ENCODE measurements around the gene HSD3B1.

Gene HSD3B1

DNA sequence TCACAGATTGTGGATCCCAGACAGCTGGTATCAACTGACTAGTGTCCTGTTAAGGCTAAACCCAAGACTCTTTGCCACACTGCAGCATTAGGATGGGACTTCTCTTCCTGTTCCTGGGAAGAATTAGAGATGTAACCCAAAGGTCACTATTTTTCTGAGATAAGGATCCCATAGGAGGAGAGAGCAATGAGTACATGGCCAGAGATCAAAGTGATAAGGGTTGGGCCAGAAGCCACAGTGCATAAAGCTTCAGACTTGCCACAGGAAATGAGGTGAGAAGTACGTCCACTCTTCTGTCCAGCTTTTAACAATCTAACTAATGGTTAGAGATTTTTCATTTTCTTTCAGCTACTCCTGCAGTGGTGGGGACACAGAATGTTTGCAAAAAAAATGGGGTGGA, at the start of gene HSD3B1:
Gene HSD3B1 (plus strand): TSS at position 270 of the 400 bp plus-strand sequence. CDS start 267 bp downstream, outside the sequence.
- no peak within 1 kb of the TSS for H3K4me3 Mint-ChIP-seq
- no peak for ATAC-seq
- H3K27me3 Mint-ChIP-seq, result no peaks in the 10 kb centered on the region
- no peak within 1 kb of the TSS for H3K27ac Mint-ChIP-seq
- DNase-seq, result no peak
- H3K9me3 Mint-ChIP-seq, result no peaks in the 10 kb centered on the region
- no peaks in the 10 kb centered on the region for H3K4me1 Mint-ChIP-seq

DNA sequence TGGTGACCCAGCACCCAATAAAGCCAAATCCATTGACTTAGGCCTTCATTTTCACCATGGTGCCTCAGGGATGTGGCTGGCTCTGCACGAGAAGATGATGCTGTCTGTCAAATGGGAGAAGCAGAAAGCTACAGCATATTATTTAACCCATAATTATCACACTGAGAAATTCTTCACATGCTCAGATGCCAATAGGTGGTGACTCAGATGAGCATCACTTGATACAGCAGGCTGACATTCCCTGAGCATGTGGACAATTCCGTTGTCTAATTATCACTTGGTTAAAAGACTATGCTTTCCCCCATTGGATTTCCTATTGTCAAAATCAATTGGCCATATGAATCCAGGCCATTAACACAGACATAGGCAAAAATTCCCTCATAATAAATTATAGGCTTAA, 44.0 kb upstream of the HSD3B1 start:
- H3K4me3 Mint-ChIP-seq, result no peak overlapping the region
- no peak for ATAC-seq
- DNase-seq, result no peak
- peaks cover 8% of the 10 kb centered on the region for H3K27me3 Mint-ChIP-seq
- H3K27ac Mint-ChIP-seq, result no peak overlapping the region
- no peaks in the 10 kb centered on the region for H3K9me3 Mint-ChIP-seq
- H3K4me1 Mint-ChIP-seq, result no peaks in the 10 kb centered on the region

DNA sequence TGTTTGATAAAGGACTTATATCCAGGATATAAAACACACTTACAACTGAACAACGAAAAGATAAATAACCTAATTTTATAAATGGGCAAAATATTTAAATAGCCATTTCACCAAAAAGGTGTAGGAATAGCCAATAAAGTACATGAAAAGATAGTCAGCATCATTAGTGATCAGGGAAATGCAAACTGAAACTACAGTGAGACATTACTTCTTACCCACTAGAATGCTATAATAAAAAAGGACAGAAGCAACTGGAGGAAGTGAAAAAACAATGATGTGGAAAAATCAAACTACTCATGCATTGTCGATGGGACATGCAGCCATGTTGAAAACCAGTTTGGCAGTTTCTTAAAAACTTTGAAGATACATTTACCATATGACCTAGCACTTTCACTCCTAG, 43.4 kb upstream of the HSD3B1 start:
- no peak for DNase-seq
- H3K4me1 Mint-ChIP-seq, result no peaks in the 10 kb centered on the region
- H3K27ac Mint-ChIP-seq, result no peak overlapping the region
- no peak for ATAC-seq
- H3K9me3 Mint-ChIP-seq, result no peaks in the 10 kb centered on the region
- peaks cover 8% of the 10 kb centered on the region for H3K27me3 Mint-ChIP-seq
- H3K4me3 Mint-ChIP-seq, result no peak overlapping the region

DNA sequence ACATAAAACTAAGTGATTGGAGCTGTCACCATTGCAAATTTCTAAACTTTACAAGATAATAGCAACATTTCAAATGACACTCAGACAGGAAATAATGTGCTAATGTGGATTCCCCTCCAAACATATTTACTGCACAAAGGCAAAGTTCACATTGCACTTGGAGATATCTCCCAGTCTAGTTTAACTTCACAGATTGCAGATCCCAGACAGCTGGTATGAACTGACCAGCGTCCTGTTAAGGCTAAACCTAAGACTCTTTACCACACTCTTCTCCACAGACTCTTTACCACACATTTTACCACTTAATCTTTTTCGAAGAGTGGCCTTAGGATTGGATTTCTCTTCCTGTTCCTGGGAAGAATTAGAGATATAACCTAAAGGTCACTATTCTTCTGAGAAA, 40.6 kb upstream of the HSD3B1 start:
- Mint-ChIP-seq H3K4me3 (no peak overlapping the region), H3K27ac (no peak overlapping the region), H3K9me3 (no peaks in the 10 kb centered on the region), H3K4me1 (no peaks in the 10 kb centered on the region), H3K27me3 (peaks cover 7% of the 10 kb centered on the region)
- ATAC-seq, result no peak
- DNase-seq, result no peak

DNA sequence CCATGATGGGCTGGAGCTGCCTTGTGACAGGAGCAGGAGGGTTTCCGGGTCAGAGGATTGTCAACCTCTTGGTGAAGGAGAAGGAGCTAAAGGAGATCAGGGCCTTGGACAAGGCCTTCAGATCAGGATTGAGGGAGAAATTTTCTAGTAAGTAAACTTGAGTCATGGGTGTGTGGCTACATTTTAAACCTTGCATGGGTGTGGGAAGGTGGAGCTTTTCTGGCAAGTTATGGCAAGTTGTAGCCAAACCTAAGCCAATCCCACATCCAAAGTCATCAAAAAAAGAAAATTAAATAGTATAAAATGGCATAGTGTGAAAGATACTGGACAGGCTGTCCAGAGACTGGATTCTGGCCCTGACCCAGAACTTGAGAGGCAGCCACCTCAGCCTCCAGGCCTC, 39.8 kb upstream of the HSD3B1 start:
- Mint-ChIP-seq H3K9me3 (no peaks in the 10 kb centered on the region), H3K27me3 (peaks cover 7% of the 10 kb centered on the region), H3K4me3 (no peak overlapping the region), H3K4me1 (no peaks in the 10 kb centered on the region), H3K27ac (no peak overlapping the region)
- ATAC-seq (no peak), DNase-seq (no peak)

DNA sequence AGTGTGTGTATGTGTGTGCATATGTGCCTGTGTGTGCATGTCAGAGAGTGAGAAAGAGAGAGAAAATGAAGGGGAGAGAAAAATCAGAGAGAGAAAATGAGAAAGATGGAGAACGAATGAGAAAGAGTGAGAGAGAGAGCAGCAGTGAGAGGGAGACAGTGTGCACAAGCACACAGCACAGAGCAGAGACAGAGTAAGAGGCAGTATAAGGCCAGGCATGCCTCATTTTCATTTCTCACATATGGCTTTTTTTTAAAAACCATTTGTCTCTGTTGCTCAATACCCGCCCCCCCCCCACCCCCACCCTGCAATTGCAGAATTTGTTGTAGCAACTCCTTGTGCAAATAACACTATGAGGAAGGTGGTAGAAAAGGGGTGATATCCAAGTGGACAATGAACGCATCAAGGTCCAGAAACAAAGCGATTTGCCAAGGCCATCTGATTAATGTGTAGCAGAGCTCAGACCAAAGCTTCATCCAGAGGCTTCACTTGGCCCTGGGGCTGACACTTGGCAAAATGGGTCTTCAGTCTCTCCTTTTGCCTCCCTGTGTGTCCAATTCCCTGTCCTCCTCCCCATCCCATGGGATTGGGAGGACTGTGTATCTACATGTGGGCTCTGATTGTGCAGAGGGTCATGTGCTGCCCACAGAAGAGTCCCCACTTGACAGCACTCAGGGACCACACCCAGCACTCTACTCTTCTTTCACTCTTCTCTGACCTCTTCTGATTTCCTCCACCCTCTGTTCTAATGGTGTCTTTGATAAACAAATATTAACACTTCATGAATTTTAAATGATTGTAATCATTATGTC, 38.9 kb upstream of the HSD3B1 start:
- Mint-ChIP-seq H3K4me1 (no peaks in the 10 kb centered on the region), H3K9me3 (no peaks in the 10 kb centered on the region), H3K27me3 (peaks cover 7% of the 10 kb centered on the region), H3K4me3 (no peak overlapping the region), H3K27ac (no peak overlapping the region)
- no peak for ATAC-seq
- no peak for DNase-seq

DNA sequence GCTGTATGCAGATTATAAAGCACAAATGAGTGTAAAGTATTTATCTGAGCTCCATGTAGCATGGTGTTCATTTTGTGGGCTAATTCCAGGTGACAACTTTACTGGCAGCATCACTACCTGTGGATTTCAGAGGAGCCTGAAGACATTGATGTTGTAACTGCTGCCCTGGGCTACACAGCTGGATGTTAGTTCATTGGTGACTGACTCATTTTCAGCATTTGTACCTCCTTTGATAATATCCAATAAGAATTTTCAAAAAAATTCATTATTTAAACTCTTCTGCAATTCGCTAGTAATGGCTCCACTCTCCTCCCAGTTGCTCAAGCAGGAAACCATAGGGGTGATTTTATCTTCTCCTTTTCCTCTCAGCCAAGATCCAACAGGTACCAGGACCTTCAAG, 37.3 kb upstream of the HSD3B1 start:
- no peak for DNase-seq
- H3K27me3 Mint-ChIP-seq, result peaks cover 7% of the 10 kb centered on the region
- H3K27ac Mint-ChIP-seq, result peak overlapping the region in 1 of 2 donors; percentile 4
- ATAC-seq, result no peak
- H3K4me3 Mint-ChIP-seq, result no peak overlapping the region
- H3K4me1 Mint-ChIP-seq, result no peaks in the 10 kb centered on the region
- no peaks in the 10 kb centered on the region for H3K9me3 Mint-ChIP-seq

DNA sequence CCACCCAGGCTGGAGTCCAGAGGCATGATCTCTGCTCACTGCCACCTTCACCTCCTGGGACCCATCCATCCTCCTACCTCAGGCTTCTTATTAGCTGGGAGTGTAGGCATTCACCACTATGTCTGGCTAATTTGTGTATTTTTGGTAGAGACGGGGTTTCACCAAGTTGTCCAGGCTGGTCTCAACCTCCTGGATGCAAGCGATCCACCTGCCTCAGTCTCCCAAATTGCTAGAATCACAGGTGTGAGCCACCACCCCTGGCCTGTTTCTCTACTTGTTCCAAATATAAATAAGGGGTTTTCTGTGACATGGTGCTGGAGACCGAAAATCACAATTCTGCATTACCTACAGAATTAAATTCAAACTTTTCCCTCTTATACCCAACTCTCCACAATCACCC, 36.6 kb upstream of the HSD3B1 start:
- no peak for DNase-seq
- no peak overlapping the region for H3K27ac Mint-ChIP-seq
- peaks cover 7% of the 10 kb centered on the region for H3K27me3 Mint-ChIP-seq
- no peak overlapping the region for H3K4me3 Mint-ChIP-seq
- no peaks in the 10 kb centered on the region for H3K9me3 Mint-ChIP-seq
- ATAC-seq, result no peak
- H3K4me1 Mint-ChIP-seq, result no peaks in the 10 kb centered on the region

DNA sequence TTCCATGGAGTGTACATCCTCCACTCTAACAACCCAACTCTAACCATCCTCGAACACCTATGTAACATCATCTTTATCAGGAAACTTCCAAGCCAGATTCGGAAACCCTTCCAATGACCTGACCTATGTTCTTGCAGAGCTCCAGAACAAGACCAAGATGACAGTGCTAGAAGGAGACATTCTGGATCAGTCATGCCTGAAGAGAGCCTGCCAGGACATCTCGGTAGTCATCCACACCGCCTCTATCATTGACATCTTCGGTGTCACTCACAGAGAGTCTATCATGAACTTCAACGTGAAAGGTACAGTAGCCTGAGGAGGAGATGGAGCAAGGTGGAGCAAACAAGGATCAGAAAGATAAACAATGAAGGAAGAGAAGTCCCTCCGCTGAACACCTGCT, 36.1 kb upstream of the HSD3B1 start:
- DNase-seq, result no peak
- H3K4me1 Mint-ChIP-seq, result no peaks in the 10 kb centered on the region
- H3K27me3 Mint-ChIP-seq, result peaks cover 10% of the 10 kb centered on the region
- no peaks in the 10 kb centered on the region for H3K9me3 Mint-ChIP-seq
- H3K27ac Mint-ChIP-seq, result peak overlapping the region in 1 of 2 donors; percentile 1
- H3K4me3 Mint-ChIP-seq, result no peak overlapping the region
- no peak for ATAC-seq

DNA sequence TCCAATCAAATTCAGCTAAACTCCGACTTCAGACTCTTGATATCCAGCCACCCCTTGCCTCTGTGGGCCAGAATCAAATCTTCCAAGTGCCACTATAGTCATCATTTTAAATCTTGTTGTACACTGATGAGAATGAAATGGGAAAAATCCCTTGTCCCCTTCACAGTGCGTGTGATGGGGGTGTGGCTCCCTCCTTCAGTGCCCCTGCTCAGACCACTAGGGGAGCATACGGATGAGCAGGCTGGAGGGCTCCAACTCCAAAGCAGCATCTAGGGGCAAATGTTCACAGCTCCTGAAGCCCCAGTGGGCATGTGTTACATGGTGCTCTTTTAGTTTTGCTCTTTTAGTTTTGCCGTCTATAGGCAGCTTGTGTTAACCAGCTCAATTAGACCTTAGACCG, 35.4 kb upstream of the HSD3B1 start:
- no peak for ATAC-seq
- Mint-ChIP-seq H3K4me3 (no peak overlapping the region), H3K27ac (no peak overlapping the region), H3K4me1 (no peaks in the 10 kb centered on the region), H3K9me3 (no peaks in the 10 kb centered on the region), H3K27me3 (peaks cover 14% of the 10 kb centered on the region)
- DNase-seq, result no peak

DNA sequence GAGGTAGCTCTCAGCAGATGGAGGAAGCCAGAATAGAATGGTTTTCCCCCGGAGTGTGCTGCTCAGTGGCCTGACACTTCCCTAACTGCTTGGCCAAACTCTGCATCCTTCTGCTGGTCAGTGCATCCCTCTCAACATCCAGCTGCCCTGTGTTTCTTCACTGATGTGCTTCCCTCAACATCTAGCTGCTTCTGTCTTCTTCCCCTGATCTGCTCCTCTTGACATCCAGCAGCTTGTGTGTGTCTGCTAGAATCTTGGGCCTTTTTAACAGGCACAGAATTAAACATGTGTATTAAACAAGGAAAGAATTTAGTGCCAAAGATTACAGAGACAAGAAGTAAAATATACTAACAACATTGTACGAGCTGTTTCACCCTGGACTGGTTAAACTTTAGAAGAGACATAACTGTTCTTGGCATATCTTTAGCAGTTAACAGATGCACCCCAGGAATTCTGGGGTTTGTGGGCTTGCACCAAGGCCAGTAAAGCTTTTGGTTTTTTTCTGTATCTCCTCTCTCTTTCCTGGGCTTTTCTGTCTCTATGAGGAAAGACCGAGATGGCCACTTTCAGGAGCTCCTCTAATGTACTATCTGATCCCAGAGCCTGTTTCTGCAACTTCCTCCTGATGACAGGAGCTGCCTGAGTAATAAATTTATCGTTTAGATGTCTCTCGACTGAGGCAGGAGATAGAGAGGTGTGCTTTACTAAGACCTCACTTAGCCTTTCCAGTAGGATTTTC, 34.8 kb upstream of the HSD3B1 start:
- H3K27ac Mint-ChIP-seq, result no peak overlapping the region
- ATAC-seq, result no peak
- DNase-seq, result no peak
- no peaks in the 10 kb centered on the region for H3K9me3 Mint-ChIP-seq
- no peaks in the 10 kb centered on the region for H3K4me1 Mint-ChIP-seq
- H3K27me3 Mint-ChIP-seq, result peaks cover 14% of the 10 kb centered on the region
- H3K4me3 Mint-ChIP-seq, result no peak overlapping the region

DNA sequence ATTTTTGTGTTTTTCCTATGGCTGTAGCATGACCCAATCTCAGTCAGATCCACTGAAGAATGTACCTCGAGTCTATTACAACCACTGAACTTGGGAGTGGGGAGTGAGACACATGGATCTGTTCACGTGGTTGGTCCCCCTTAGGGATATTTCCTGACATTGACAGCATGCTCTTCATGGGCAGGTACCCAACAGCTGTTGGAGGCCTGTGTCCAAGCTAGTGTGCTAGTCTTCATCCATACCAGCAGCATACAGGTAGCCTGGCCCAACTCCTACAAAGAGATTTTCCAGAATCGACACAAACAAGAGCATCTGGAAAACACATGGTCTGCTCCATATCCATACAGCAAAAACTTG, 34.2 kb upstream of the HSD3B1 start:
- ATAC-seq (no peak), DNase-seq (no peak)
- Mint-ChIP-seq H3K4me3 (no peak overlapping the region), H3K4me1 (no peaks in the 10 kb centered on the region), H3K27ac (no peak overlapping the region), H3K27me3 (peaks cover 14% of the 10 kb centered on the region), H3K9me3 (no peaks in the 10 kb centered on the region)

DNA sequence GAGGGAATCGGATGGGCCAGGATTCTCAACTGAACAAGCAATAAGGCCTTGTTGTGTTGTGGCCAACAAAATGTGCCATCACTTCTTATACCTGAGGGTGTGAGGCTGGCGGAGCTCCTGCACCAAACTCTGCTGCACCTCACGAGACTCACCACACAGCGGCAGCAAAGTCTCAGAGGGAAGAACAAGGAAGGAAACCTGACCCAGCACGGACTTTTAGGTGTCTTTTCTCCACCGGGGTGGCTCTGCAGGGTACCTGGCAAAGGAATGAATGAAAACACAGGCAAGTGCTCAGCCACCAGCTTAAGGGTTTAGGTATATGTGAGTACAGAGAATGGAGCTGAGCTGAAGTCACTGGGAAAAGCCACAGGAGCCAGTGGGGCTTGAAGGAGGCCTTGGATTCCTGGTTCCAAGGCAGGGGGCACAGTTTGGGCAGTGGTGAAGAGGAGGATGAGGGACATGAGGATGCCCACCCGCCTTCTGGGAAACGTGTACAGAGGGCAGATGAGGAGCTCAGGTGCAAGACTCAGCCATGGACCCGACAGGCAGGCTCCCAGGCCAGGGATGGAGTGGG, 31.1 kb upstream of the HSD3B1 start:
- Mint-ChIP-seq H3K27ac (peak overlapping the region; percentile 52 to 53), H3K9me3 (no peaks in the 10 kb centered on the region), H3K4me3 (no peak overlapping the region), H3K27me3 (peaks cover 11% of the 10 kb centered on the region), H3K4me1 (no peaks in the 10 kb centered on the region)
- DNase-seq, result peak; percentile 13 to 35
- peak; percentile 70 for ATAC-seq

DNA sequence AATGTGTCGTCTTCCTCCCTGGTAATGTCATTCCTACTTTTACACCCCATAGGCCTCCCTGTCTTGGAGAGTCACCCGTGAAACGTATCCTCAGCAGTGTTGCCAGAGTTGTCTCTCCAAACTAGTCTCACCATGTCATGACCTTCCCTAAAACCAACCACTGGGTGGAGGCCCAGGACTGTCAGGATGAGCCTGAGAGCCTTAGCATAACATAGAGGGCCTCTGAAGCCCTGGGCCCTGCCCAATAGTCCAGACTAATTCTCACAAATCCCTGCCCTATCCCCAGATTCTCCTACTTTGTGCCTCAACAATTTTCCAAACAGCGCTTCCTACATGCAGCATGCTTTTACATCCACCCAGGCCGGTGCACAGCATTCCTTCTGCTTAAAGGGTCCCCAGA, 29.3 kb upstream of the HSD3B1 start:
- ATAC-seq (no peak), DNase-seq (no peak)
- Mint-ChIP-seq H3K27ac (no peak overlapping the region), H3K4me1 (no peaks in the 10 kb centered on the region), H3K4me3 (no peak overlapping the region), H3K9me3 (no peaks in the 10 kb centered on the region), H3K27me3 (peaks cover 7% of the 10 kb centered on the region)

DNA sequence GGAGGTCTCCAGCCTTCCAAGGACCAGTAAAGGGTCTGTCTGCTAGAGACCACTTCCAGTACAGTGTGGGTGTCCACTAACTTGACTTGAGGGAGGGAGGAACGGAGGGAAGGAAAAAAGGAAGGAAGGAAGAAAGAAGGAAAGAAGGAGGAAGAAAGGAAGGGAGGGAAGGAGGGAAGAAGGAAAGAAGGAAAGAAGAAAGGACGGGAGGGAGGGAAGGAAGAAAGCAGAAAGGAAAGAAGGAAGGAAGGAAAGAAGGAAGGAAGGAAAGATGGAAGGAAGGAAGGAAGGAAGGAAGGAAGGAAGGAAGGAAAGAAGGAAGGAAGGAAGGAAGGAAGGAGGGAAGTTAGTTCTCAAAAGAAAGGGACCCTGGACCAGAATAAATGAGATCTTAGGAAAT, 26.8 kb upstream of the HSD3B1 start:
- Mint-ChIP-seq H3K4me3 (no peak overlapping the region), H3K27me3 (peaks cover 14% of the 10 kb centered on the region), H3K27ac (no peak overlapping the region), H3K9me3 (no peaks in the 10 kb centered on the region), H3K4me1 (no peaks in the 10 kb centered on the region)
- DNase-seq (no peak), ATAC-seq (no peak)

DNA sequence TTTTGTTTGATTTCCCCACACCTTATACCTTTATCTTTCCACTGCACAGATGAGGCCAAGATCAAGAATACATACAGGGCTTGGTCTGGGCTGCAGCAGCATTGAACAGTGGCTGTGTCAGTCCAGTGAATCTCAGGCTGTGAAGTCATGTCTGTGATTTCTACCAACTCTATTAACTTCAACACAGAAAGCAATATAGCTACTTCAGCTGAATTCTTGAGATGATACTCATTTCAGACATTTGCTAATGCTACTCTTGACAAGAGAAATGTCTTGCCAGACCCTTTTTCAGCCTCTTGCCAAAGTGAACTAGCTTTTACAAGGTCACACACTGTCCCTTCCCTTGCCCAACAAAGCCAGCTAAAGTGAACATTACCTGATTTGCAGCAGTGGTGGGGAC, 25.1 kb upstream of the HSD3B1 start:
- no peak overlapping the region for H3K4me3 Mint-ChIP-seq
- H3K27me3 Mint-ChIP-seq, result peaks cover 7% of the 10 kb centered on the region
- H3K9me3 Mint-ChIP-seq, result no peaks in the 10 kb centered on the region
- H3K27ac Mint-ChIP-seq, result no peak overlapping the region
- DNase-seq (no peak), ATAC-seq (no peak)
- H3K4me1 Mint-ChIP-seq, result no peaks in the 10 kb centered on the region

All from stimulated activated naive CD8-positive, alpha-beta T cell treated with anti-CD3 and anti-CD28 coated beads, Interleukin-15, amount 100 ng/mL, for 72 hours (primary cell).